KG1 (cell line): ENCODE results near the gene RNF144B.
"Not testable (repeated sequence)": the region's sequence is repeated elsewhere in the genome, so short reads cannot be mapped to it uniquely, and the experiment has no call there.

Experiments used
- DNase-seq: peaks from one replicate; lab custom pipeline; 2025; lab: John Stamatoyannopoulos, UW

Gene RNF144B

GRCh38 chr6:18371656-18372055, 15.5 kb upstream of the RNF144B start:
- DNase-seq: no peak

GRCh38 chr6:18380158-18380836, 6.9 kb upstream of the RNF144B start:
- no peak for DNase-seq

DNA sequence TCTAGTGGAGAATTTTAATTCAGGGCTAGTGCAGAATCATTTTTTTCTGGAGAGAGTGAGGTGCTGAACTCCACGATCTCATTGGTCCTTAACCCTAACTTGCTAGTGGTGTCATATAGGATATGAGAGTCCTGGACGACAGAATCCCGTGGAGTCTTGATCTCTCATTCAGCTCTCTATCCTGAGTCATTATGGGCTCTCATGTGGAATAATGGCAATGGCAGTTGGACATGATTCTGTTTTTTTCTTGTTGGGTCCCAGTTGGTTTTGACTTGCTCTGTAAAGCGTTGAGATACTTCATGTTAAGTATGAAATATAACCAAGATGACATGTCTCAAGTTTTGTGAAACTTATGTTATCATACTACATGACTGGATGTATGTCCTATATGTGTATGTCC, 6.3 kb upstream of the RNF144B start:
- DNase-seq: no peak

- DNase-seq: no peak
Observed at GRCh38 chr6:18383441-18383840, 3.7 kb upstream of the RNF144B start.

GRCh38 chr6:18384621-18385020, 2.5 kb upstream of the RNF144B start:
- DNase-seq: no peak

DNA sequence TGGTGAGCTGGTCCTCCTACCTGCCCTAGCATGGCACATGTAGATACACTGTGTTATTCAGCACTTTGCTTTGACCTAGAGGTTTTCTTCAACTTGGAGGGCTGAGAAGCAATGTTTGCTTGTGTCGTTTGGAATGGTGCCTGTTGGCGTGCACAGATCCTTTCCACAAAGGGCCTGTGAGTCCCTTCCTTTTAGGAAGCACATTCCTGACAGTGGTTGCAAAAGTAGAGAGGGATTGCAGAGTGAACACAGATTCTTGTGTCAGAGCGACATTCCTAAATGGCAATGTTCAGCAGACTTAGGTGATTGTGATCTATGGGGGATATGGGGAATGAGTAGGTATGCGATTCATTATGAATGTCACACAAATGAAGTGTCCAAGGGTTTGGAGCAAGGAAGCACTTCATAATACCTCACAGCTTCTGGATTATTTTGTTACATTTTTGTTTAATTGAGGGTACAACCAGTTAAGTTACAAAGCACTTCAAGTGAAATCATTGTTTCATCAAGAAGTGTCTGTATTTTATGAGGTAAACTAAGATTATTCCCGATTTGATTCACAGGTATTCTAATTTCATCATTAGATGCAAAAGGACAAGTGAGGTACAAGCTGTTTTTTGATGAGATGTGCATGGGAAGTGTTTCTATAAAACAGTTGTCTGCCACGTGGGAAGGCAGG, 713 bp upstream of the RNF144B start:
- DNase-seq: no peak

GRCh38 chr6:18388271-18388670, 1.1 kb downstream of the RNF144B start:
- DNase-seq: no peak

- no peak for DNase-seq
Observed at GRCh38 chr6:18388942-18389341, 1.8 kb downstream of the RNF144B start.

DNA sequence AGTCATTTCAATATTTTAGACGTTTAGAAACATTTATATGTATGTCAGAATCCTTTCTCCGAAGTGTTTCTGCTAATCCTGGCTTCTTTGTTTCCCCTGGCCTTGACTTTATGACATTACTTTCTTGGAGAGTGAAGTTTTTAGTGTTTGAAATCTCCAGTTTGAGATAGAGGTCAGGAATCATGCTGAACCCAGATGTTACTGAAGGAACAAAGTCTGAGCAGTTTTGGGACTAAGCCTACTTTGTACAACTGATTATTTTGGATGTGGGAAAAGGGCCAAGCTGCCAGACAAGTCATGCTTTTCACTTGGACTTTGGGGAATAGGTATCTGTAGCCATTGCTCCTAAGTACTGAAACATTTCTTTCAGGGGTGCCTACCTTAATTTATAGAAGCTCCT, 2.3 kb downstream of the RNF144B start:
- DNase-seq: no peak

GRCh38 chr6:18390476-18390875, 3.3 kb downstream of the RNF144B start:
- no peak for DNase-seq

DNA sequence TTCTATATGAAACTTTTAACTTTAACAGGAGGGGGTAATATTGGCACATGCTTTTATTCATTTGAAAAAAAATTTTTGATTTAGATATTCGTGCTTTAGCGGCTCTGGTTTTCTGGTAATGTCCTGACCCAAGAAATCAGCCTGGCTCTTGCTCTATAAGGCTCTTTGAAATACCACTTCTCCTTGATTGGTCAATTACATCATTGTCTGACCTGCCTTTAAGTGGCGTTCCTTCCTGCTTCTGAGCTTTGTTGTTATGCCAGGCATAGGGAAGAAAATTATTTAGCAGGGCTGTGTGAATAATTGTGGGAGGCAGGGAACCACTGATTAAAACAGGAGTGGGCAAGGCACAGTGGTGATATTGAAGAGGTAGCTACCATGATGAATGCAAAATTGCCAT, 3.9 kb downstream of the RNF144B start:
- DNase-seq: no peak

DNA sequence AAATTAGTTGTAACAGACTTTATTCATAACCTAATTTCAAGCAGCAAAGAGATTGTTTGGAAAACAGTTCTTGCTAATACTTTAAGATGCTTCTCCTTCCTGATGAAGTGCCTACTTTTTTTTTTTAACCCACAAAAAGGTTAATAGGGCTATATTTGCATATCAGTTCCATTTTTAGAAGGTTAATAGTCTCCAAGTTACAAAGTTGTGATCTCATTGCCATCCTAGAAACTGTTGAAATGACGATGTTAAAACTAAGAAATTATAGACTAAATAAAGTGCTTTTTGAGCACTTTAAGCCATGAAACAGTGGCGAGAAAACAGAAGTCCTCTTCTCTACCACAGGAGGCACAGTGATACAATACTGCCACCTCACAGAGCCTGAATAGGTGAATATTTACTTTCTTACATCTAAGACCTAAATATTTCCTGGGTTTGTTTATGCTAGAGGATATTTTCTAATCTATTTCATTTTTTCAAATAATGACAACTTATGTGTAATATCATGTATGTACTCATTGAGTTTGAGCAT, 5.3 kb downstream of the RNF144B start:
- DNase-seq: no peak

DNA sequence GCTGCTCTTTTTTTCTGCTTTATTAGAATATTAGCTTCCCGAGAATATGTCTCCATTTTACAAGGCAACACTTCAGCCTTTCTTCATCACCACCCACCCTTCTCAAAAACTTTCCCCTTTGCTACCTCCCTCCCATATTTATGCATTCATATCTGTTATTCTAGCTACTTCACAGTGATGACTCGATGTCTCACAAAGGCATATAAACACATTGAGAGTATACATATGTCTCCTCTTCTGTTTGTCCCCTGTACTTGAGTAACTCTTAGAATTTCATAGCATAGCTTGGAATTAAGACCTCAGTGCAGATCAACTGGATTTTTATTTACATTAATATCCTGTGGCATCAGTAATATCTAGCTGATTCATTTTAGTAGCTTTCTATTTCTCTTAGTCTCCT, 6.5 kb downstream of the RNF144B start:
- DNase-seq: no peak

DNA sequence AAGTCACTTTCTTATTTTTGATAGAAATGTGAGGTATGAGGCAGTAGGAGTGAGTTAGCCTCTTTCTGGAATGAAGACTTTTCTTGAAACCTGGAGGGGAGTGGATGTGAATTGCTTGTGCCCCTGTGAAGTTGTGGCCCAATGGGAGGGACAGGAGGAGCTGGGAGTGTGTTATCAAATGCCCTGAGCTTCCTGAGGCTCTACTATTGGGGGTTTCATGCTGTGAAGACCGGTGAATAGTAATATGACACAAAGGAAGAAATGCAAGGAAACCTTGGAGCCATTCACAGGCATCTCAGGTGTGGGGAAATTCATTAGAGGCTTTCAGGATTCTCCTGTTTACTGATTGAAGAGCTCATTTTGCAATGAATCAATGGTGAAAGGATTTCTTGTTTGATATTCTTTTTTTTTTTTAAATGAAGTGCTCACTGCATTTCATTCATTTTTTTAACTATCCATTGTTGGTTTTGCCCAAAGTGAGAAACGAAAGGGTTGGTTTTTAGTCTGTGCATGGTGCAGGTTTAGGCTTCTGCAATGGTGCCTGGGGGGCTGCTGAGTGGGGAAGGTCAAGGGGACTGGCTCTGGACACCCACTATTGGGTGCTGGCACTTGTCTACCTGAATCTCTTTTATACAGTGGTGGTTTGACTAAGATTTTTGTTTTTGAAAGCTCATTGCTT, 8.2 kb downstream of the RNF144B start:
- no peak for DNase-seq

GRCh38 chr6:18395856-18396197, 8.7 kb downstream of the RNF144B start:
- DNase-seq: no peak

GRCh38 chr6:18397701-18398100, 10.6 kb downstream of the RNF144B start:
- no peak for DNase-seq

GRCh38 chr6:18398225-18398624, 11.1 kb downstream of the RNF144B start:
- DNase-seq: not testable (repeated sequence)

- DNase-seq: peak; percentile 3
Observed at GRCh38 chr6:18400831-18401446, 13.8 kb downstream of the RNF144B start.

DNA sequence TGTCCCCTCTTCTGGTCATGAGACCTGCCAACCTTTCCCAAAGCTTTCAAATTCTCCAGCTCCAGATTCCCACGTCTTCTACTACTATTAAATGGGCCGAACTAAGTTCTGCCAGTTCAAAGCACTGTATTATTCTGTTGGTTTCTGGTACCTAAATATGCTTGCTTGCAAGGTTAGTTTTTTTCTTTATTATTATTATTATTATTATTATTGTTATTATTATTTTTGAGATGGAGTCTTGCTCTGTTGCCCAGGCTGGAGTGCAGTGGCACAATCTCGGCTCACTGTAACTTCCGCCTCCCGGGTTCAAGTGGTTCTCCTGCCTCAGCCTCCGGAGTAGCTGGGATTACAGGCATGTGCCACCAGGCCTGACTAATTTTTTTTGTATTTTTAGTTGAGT, 17.8 kb downstream of the RNF144B start:
- not testable (repeated sequence) for DNase-seq

DNA sequence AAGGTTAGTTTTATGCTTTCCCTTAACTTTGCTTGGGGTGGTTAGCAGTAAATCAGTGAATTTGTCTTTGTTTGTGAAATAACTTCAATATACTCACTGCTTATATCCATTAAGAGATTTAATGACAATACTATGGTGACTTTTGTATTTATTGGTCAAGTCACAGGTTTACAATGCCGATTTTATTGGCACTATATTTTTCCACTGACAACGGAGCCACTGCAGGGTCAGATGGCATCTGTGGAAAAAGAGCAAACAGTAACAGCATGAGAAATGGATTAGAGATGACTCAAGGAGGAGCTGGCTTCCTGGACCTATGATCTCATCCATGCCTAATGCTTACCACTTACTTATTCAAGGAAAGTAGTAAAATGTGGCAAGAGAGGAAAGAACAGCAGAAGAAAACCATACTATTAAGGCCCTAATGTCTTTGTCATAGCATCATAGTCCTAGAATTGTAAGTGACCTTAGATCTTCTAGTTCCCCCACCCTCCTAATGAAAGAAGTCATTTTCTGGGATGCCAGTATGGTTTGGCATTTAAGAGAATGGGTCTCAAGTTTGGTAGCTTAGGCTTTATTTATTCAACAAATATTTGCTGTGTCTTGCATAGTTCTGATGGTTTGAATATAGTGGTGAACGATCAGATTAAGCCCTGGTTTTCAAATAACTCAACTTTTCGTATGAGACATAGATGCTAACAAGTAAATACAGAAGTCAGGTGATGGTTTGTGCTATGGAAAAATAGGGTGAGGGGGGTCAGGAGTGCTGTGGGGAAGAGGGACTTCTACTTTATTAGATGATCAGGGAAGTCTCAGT, 18.5 kb downstream of the RNF144B start:
- DNase-seq: no peak

- no peak for DNase-seq
Observed at GRCh38 chr6:18406955-18407749, 20.0 kb downstream of the RNF144B start.
